ENCODE results near the gene KIAA2012.

Gene KIAA2012

GRCh38 chr2:202161151-202161835 is 88.2 kb downstream of the KIAA2012 start:
- TF ChIP-seq ZNF274 (IDR thresholded peaks at IDR 0.05; ENCODE audit: low read depth, low read length) (no peak), SUZ12 (IDR thresholded peaks at IDR 0.05; ENCODE audit: extremely low read depth, insufficient read depth, insufficient read length) (no peak), YY1 (IDR thresholded peaks at IDR 0.05; ENCODE audit: insufficient read depth, insufficient read length) (no peak)
- H3K4me1 ChIP-seq (ENCODE audit: insufficient read depth, insufficient read length) = peaks cover 2% of the 10 kb centered on the region
- no peaks in the 10 kb centered on the region for H3K9me3 ChIP-seq (ENCODE audit: insufficient read depth, low read length)
- H3K4me3 ChIP-seq (ENCODE audit: insufficient read length, low read depth) = no peak overlapping the region
- DNase-seq (ENCODE audit: low read depth, low spot score) = no peak
- H3K27me3 ChIP-seq (ENCODE audit: insufficient read depth, insufficient read length) = no peaks in the 10 kb centered on the region
- no peak overlapping the region for H3K9ac ChIP-seq (ENCODE audit: insufficient read length, low read depth)
- H3K36me3 ChIP-seq (ENCODE audit: insufficient read depth, insufficient read length, low read length) = no peaks in the 10 kb centered on the region

- Histone ChIP-seq H3K4me1 (ENCODE audit: insufficient read depth, insufficient read length) (peaks cover 2% of the 10 kb centered on the region), H3K27me3 (ENCODE audit: insufficient read depth, insufficient read length) (peaks cover 2% of the 10 kb centered on the region), H3K4me3 (ENCODE audit: insufficient read length, low read depth) (no peak overlapping the region), H3K36me3 (ENCODE audit: insufficient read depth, insufficient read length, low read length) (no peaks in the 10 kb centered on the region), H3K9ac (ENCODE audit: insufficient read length, low read depth) (no peak overlapping the region), H3K9me3 (ENCODE audit: insufficient read depth, low read length) (no peaks in the 10 kb centered on the region)
- DNase-seq (ENCODE audit: low read depth, low spot score) = no peak
- TF ChIP-seq ZNF274 (IDR thresholded peaks at IDR 0.05; ENCODE audit: low read depth, low read length) = no peak
- TF ChIP-seq YY1 (IDR thresholded peaks at IDR 0.05; ENCODE audit: insufficient read depth, insufficient read length) = no peak
- TF ChIP-seq SUZ12 (IDR thresholded peaks at IDR 0.05; ENCODE audit: extremely low read depth, insufficient read depth, insufficient read length) = no peak
Measured at GRCh38 chr2:202164411-202164810, 91.4 kb downstream of the KIAA2012 start.

DNA sequence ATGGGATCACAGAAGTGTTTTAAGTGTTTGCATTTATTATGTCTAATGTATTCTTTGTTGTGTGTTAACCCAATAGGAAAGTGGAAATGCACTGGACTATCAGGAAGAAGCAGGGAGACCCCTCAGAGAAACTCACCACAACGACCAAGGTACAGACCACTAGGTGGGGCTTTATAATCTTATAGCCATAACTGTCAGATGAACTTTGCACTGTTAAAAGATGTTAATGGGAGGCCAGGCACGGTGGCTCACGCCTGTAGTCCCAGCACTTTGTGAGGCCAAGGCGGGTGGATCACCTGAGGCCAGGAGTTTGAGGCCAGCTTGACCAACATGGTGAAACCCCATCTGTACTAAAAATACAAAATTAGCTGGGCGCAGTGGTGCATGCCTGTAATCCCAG is 92.2 kb downstream of the KIAA2012 start:
- Histone ChIP-seq H3K9ac (ENCODE audit: insufficient read length, low read depth) (no peak overlapping the region), H3K4me1 (ENCODE audit: insufficient read depth, insufficient read length) (peaks cover 6% of the 10 kb centered on the region), H3K36me3 (ENCODE audit: insufficient read depth, insufficient read length, low read length) (no peaks in the 10 kb centered on the region), H3K4me3 (ENCODE audit: insufficient read length, low read depth) (no peak overlapping the region), H3K9me3 (ENCODE audit: insufficient read depth, low read length) (no peaks in the 10 kb centered on the region), H3K27me3 (ENCODE audit: insufficient read depth, insufficient read length) (peaks cover 10% of the 10 kb centered on the region)
- TF ChIP-seq ZNF274 (IDR thresholded peaks at IDR 0.05; ENCODE audit: low read depth, low read length) (no peak), YY1 (IDR thresholded peaks at IDR 0.05; ENCODE audit: insufficient read depth, insufficient read length) (no peak), SUZ12 (IDR thresholded peaks at IDR 0.05; ENCODE audit: extremely low read depth, insufficient read depth, insufficient read length) (no peak)
- DNase-seq (ENCODE audit: low read depth, low spot score) = no peak

DNA sequence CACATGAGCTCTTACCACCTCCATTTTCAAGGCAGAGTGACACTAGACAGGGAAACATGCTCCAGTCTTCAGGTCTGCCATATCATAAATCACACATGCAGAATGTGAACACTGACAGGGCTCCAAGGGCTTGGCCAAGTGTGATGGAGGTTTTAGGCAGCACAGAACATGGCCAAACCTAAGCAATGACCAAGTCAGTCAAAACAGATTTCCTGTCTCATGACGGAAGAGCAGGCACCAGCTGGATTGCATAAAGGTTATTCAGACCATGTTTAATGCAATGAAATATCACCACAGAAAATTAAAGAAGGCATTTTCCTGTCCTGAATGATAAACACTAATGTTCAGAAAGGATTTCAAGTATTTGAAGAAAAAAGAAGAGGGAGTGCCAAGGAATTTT is 92.9 kb downstream of the KIAA2012 start:
- Histone ChIP-seq H3K36me3 (ENCODE audit: insufficient read depth, insufficient read length, low read length) (no peaks in the 10 kb centered on the region), H3K9ac (ENCODE audit: insufficient read length, low read depth) (no peak overlapping the region), H3K9me3 (ENCODE audit: insufficient read depth, low read length) (no peaks in the 10 kb centered on the region), H3K27me3 (ENCODE audit: insufficient read depth, insufficient read length) (peaks cover 18% of the 10 kb centered on the region), H3K4me1 (ENCODE audit: insufficient read depth, insufficient read length) (peaks cover 8% of the 10 kb centered on the region), H3K4me3 (ENCODE audit: insufficient read length, low read depth) (no peak overlapping the region)
- TF ChIP-seq SUZ12 (IDR thresholded peaks at IDR 0.05; ENCODE audit: extremely low read depth, insufficient read depth, insufficient read length) (no peak), YY1 (IDR thresholded peaks at IDR 0.05; ENCODE audit: insufficient read depth, insufficient read length) (no peak), ZNF274 (IDR thresholded peaks at IDR 0.05; ENCODE audit: low read depth, low read length) (no peak)
- DNase-seq (ENCODE audit: low read depth, low spot score) = no peak

DNA sequence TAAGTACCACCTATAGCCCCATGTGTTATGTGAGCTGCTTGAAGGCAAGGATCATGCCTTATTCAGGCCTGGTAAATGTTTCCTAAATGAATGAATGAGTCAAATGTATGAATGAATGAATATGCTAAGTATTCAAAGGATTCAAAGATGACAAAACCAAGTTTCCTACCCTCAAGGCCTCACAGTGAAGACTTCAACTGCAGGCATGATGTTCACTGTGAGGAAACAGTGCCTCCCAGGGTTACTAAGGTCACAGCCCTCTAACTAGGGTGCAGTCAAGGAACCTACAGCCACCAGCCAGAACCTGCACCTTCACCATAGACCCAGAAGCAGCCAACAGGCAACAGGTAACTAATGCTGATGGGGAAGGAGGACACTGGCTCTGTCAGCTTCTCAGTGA is 96.1 kb downstream of the KIAA2012 start:
- H3K4me3 ChIP-seq (ENCODE audit: insufficient read length, low read depth) = no peak overlapping the region
- peaks cover 8% of the 10 kb centered on the region for H3K4me1 ChIP-seq (ENCODE audit: insufficient read depth, insufficient read length)
- peaks cover 30% of the 10 kb centered on the region for H3K27me3 ChIP-seq (ENCODE audit: insufficient read depth, insufficient read length)
- H3K36me3 ChIP-seq (ENCODE audit: insufficient read depth, insufficient read length, low read length) = no peaks in the 10 kb centered on the region
- no peak for DNase-seq (ENCODE audit: low read depth, low spot score)
- no peak overlapping the region for H3K9ac ChIP-seq (ENCODE audit: insufficient read length, low read depth)
- TF ChIP-seq YY1 (IDR thresholded peaks at IDR 0.05; ENCODE audit: insufficient read depth, insufficient read length) (no peak), ZNF274 (IDR thresholded peaks at IDR 0.05; ENCODE audit: low read depth, low read length) (no peak), SUZ12 (IDR thresholded peaks at IDR 0.05; ENCODE audit: extremely low read depth, insufficient read depth, insufficient read length) (no peak)
- no peaks in the 10 kb centered on the region for H3K9me3 ChIP-seq (ENCODE audit: insufficient read depth, low read length)

DNA sequence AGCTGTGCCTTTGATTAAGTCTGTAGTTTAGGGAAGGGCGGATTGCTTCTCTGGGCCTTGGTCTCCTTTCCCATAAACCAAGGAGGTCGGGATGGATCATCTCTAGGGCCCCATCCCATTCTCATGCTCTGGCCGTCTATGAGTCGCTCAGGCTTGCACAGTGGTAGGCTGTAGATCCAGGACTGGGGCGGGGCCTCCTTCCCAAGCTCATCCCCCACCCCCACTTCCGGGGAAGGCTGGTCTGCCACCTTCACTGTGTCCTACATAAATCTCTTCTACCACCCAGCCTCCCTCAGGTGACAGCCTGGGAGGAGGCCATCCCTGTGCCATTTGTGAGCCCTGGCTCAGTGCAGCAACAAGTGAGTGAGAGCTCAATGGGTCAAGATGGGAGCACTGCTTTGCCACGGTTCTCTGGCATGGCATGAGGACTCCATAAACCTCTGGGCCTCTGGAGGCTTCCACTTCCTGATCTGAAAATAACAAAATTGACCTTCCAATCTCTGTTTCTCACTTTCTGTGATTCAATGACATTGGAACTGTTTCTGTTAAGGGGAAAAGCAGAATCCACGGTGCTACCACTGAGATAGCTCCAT is 96.9 kb downstream of the KIAA2012 start:
- no peak overlapping the region for H3K4me3 ChIP-seq (ENCODE audit: insufficient read length, low read depth)
- no peak for TF ChIP-seq YY1 (IDR thresholded peaks at IDR 0.05; ENCODE audit: insufficient read depth, insufficient read length)
- no peak for TF ChIP-seq SUZ12 (IDR thresholded peaks at IDR 0.05; ENCODE audit: extremely low read depth, insufficient read depth, insufficient read length)
- no peak for TF ChIP-seq ZNF274 (IDR thresholded peaks at IDR 0.05; ENCODE audit: low read depth, low read length)
- H3K27me3 ChIP-seq (ENCODE audit: insufficient read depth, insufficient read length) = peaks cover 30% of the 10 kb centered on the region
- DNase-seq (ENCODE audit: low read depth, low spot score) = no peak
- no peaks in the 10 kb centered on the region for H3K36me3 ChIP-seq (ENCODE audit: insufficient read depth, insufficient read length, low read length)
- no peaks in the 10 kb centered on the region for H3K9me3 ChIP-seq (ENCODE audit: insufficient read depth, low read length)
- no peak overlapping the region for H3K9ac ChIP-seq (ENCODE audit: insufficient read length, low read depth)
- peaks cover 8% of the 10 kb centered on the region for H3K4me1 ChIP-seq (ENCODE audit: insufficient read depth, insufficient read length)

DNA sequence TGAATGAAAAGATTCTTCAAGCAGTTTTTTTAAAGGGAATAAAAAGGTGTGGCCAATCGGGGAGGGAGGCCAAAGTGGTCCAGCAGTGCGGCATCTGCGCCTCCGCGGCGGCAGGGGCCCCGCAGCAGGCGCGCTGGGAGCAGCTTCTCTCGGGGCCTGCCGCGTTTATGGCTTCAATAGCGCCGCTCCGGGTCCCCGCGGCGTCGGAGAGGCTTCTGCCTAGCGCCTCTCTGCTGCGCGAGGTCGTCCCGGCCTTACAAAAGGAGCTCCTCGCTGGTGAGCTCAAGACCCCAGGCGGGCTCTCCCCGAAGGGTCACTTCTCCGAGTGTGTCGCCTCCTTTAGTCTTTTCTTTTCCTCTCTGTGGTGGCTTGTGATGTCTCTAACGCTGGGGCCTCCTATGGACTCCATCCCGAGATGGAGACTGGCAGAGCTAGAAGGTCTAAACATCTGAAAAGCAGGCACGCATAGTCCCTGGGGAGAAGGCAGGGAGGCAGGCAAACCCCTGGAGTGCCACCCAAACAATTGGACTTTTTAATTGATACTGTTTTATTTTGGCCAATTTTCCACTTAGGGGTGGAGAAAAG is 98.3 kb downstream of the KIAA2012 start:
- Histone ChIP-seq H3K9ac (ENCODE audit: insufficient read length, low read depth) (no peak overlapping the region), H3K4me1 (ENCODE audit: insufficient read depth, insufficient read length) (peaks cover 8% of the 10 kb centered on the region), H3K27me3 (ENCODE audit: insufficient read depth, insufficient read length) (peaks cover 30% of the 10 kb centered on the region), H3K36me3 (ENCODE audit: insufficient read depth, insufficient read length, low read length) (no peaks in the 10 kb centered on the region), H3K4me3 (ENCODE audit: insufficient read length, low read depth) (no peak overlapping the region), H3K9me3 (ENCODE audit: insufficient read depth, low read length) (peaks cover 3% of the 10 kb centered on the region; the same call in 1 of the 2 replicates)
- TF ChIP-seq ZNF274 (IDR thresholded peaks at IDR 0.05; ENCODE audit: low read depth, low read length) (no peak), SUZ12 (IDR thresholded peaks at IDR 0.05; ENCODE audit: extremely low read depth, insufficient read depth, insufficient read length) (no peak), YY1 (IDR thresholded peaks at IDR 0.05; ENCODE audit: insufficient read depth, insufficient read length) (no peak)
- DNase-seq (ENCODE audit: low read depth, low spot score) = no peak

All from NT2/D1 (cell line).